LNCaP clone FGC (cell line): ENCODE results near the gene PPP3CB.

Source experiments
- DNase-seq: peaks from one replicate; pipeline ENCODE4 v3.0.0-alpha.2; 2011; ENCODE audit warnings: low read depth
- H3K4me3 ChIP-seq: 2 replicates; pipeline ENCODE4 v1.5.1; 2011; ENCODE audit warnings: mild to moderate bottlenecking, low read depth, low read length, control low read depth
- TF ChIP-seq, protein P1 (sequence below): IDR thresholded peaks from 2 replicates; pipeline ENCODE4 v1.5.1; 2012; ENCODE audit warnings: mild to moderate bottlenecking; ENCODE audit not compliant: control insufficient read depth, insufficient read depth; ENCODE audit errors: extremely low read depth

PPP3CB gene

DNA sequence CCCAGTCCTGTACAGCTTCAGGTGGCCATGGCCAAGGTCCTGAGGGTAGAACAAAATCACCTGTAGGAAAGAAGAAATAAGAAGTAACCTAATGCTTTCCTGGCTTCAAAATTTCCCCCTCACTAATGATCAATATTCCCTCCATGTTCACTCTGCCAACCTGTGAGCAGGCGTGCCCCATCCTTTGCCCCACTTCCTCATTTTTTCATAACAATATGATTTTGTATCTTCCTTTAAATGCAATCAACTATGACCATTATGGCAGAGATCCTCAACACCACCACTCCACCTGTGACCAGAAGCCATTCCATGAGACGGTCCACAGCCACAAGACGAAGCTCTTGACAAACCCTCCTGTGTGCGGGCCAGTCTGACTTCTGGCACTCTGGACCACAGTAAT, 69.5 kb downstream of the PPP3CB start:
- DNase-seq: no peak
- TF ChIP-seq, protein P1, sequence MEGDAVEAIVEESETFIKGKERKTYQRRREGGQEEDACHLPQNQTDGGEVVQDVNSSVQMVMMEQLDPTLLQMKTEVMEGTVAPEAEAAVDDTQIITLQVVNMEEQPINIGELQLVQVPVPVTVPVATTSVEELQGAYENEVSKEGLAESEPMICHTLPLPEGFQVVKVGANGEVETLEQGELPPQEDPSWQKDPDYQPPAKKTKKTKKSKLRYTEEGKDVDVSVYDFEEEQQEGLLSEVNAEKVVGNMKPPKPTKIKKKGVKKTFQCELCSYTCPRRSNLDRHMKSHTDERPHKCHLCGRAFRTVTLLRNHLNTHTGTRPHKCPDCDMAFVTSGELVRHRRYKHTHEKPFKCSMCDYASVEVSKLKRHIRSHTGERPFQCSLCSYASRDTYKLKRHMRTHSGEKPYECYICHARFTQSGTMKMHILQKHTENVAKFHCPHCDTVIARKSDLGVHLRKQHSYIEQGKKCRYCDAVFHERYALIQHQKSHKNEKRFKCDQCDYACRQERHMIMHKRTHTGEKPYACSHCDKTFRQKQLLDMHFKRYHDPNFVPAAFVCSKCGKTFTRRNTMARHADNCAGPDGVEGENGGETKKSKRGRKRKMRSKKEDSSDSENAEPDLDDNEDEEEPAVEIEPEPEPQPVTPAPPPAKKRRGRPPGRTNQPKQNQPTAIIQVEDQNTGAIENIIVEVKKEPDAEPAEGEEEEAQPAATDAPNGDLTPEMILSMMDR: no peak
- H3K4me3 ChIP-seq: no peak overlapping the region

DNA sequence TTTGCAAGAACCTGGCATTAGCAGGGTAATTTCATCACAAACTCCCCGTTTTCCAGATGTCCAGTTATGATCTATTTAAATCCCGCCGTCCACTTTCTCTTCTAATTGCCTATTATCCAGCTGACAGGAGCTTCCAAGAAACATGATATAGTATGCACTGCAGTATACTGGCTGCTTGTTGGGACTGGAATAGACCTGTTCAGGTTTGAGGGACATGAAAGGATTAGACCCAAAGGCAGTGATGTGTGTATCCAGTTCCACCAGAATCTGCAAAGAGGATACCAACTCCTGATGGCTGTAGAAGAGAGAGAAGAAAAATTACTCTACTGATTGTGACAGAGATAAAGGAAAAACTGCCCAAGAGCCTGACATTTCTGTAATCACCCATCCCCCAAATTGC, 71.3 kb downstream of the PPP3CB start:
- DNase-seq: no peak
- H3K4me3 ChIP-seq: no peak overlapping the region
- TF ChIP-seq, protein P1: no peak

DNA sequence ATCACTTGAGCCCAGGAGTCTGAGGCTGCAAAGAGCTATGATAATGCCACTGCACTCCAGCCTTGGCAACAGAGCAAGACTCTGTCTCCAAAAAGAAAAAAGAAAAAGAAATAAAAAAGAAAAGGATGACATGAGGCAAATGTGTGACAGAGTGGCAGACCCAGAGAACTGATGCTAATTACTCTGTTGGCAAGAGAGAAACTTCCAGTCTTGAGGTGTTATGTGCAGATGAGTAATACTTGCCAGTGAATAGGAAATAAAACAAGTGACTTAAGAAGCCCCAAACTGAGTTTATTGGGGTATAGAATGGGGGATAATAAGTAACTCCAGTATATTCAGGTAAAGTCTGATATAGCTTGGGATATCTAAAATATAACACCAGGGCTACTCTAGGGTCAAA, 72.5 kb downstream of the PPP3CB start:
- DNase-seq: no peak
- TF ChIP-seq, protein P1: no peak
- H3K4me3 ChIP-seq: no peak overlapping the region

DNA sequence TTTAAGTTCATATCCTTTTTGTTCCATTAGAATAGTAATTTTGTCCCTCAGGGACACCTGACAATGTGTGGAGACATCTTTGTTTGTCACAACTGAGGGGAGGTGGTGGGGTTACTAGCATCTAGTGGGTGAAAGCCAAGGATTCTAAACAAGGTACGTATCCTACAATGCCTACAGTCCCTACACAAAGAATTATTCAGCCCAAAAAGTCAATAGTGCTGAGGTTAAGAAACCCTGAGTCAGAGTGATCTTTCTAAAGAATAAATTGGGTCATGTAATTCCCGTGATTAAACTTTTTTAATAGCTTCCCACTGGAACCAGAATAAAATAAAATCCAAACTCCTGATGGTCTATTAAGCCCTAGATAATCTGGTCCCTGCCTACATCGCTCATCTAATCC, 79.3 kb downstream of the PPP3CB start:
- no peak for DNase-seq
- TF ChIP-seq, protein P1: no peak
- no peak overlapping the region for H3K4me3 ChIP-seq

DNA sequence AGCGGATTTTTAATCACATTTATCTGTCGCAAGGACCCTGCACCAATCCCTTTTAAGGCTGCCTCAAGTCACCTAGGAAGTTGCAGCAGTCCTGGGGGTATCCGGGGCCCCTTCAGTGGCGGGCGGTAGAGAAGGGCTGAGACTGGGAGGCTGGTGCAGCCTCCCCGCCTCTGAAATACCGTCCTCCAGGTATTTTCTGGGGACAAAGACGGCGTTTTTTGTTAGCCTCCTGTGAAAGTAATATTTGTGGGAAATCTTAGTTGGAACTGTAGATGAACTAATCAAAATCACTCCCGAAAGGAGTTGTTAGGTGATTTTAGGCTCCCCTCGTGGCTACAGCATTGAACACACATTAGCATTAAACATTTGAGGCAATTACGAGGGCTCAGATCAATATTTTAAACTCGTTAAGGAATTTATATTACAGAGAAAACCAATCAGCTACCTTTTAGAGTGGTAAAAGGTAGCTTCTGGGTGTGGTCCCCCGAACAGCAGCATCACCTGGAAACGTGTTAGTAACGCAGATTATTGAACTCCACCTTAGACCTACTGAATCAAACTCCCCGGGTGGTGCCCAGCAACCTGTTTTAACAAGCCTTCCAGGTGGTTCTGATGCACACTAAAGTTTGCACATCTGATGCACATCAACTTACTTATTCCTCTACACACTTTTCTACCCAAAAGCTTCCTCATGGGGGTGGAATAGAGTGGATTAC, 81.4 kb downstream of the PPP3CB start:
- TF ChIP-seq, protein P1: no peak
- H3K4me3 ChIP-seq: peak overlapping the region; percentile 96
- no peak for DNase-seq

DNA sequence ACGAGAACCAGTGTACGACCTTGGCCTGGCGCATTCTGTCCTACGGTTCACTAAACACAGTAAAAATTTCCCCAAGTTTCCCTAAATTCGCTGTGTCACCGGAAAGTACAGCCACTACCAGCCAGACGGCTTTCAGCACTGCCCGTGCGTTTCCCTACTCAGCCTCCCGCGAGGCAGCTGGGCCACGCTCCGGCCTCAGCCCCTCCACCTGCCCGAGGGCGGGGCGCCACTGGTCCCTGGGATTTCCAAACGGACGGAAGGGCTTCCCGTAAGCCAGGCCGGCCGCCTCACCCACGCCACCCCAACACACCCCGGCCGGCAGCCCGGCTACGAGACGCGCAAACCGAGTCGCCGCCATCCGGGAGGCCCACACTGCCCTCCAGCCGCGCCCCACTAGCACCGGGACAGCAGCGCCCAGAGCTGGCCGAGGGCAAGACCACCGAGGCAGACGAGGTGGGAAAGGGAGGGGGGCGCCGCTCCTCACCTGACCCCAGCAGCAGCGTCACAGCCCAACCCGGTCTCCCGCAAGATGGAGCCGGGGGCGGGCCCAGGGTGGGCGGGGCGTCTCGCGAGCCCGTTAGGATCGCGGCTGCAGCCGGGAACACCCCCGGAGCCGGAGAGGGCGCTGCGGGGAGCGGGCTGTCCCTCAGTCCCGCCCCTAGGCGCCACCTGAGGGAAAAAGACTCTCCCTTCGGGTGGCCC, 82.1 kb downstream of the PPP3CB start, which contains the start of gene ANXA7:
ANXA7 (minus strand) TSS at position 531 of the 702 bp plus-strand sequence. CDS start 13,202 bp downstream, outside the sequence.
- H3K4me3 ChIP-seq: peak within 1 kb of the TSS; percentile 96
- DNase-seq: peak; percentile 56
- TF ChIP-seq, protein P1: peak; percentile 18; the same call in 1 of the 2 replicates
